NCI-H2196 treated with DMSO at 0.1 percent for 48 hours (cell line): ENCODE measurements around the gene SLC39A11.
"Not testable (repeated sequence)": the region's sequence is repeated elsewhere in the genome, so short reads cannot be mapped to it uniquely, and the experiment has no call there.

Experiments used
- DNase-seq: peaks from one replicate; lab custom pipeline; 2025; ENCODE audit not compliant: unreplicated experiment; lab: John Stamatoyannopoulos, UW

SLC39A11 gene

DNA sequence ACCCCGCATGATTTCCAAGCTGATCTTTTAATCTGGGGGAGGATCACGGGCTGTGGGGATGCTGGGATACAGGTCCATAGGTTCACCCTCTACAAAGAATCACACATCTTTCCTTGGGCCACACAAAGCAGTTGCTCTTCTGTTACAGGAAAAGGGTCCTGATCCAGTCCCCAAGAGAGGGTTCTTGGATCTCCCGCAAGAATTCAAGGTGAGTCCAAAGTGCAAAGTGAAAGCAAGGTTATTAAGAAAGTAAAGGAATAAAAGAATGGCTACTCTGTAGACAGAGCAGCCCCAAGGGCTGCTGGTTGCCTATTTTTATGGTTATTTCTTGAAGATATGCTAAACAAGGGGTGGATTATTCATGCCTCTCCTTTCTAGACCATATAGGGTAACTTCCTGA lies 453.6 kb downstream of the SLC39A11 start:
- not testable (repeated sequence) for DNase-seq

- DNase-seq = no peak
Measured at GRCh38 chr17:72635034-72635635, 457.4 kb downstream of the SLC39A11 start.

DNA sequence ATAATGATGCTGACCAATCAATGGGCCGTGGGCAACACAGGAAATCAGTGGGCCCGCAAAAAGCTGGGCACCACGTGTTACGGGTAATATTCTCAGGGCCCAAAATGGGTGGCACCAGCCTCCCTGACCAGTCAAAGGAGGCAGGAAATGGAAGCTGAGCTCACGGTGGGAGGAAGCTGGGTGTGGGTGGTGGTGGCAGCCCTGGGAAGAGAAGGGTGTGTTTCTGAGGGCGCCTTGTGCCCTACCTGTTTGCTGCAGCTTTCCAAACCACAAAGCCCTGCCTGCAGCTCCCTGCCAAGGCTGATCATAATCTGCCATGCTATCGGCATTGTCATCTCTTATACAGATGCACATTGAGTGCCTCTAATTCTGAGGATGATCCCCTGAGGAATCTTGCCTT lies 457.9 kb downstream of the SLC39A11 start:
- no peak for DNase-seq

DNA sequence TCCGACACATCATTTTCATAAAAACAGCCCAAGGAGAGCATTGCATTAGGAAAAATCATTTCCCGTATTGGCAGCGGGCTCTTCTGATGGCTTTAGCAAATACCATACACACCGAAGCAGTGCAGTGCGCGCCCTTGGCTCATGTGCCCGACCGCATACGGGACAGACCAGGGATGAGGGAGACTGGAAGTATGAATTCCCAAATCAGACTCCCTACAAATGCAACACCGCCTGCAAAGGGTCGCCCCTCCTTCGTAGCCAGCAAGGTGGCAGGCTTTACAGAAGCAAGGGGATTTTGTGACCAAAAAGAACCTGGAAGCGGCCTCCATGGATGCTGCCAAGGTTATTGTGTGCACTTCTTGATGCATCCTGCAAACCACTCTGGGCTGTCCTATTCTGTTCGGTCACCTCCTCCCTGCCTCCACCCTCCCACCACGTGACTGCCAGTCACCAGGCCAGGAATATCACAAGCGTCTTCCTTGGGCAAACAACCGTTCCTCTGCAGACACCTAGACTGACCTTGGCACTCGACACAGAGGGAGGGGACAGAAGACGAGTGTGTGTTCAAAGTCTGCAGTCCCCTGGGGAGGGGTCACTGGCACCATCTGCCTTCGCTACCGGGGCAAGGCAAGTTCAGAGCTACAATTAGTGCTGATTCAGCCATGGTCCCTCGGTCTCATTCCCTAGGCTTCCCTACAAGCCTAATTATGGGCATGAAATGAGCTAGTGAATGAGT lies 460.4 kb downstream of the SLC39A11 start:
- DNase-seq = no peak

DNA sequence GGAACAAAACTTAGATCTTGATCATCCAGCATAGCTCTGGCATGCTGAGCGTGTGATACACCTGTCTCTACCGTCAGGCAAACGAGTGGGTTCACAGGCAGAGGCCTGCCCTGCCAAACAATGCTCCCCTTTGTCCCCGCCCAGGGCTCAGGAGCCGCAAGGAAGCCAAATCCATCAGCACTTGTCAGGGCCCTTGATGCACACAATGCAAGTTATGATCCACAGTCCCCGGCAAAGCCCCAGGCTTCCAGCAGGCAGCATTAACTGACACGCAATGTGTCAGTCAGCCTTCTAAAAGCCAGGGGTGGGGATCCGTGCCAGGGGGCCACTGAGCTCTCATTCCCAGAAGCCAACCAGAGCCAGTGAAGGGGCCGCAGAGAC lies 460.9 kb downstream of the SLC39A11 start:
- DNase-seq = no peak

- DNase-seq = no peak
Measured at GRCh38 chr17:72624652-72625051, 467.8 kb downstream of the SLC39A11 start.

DNA sequence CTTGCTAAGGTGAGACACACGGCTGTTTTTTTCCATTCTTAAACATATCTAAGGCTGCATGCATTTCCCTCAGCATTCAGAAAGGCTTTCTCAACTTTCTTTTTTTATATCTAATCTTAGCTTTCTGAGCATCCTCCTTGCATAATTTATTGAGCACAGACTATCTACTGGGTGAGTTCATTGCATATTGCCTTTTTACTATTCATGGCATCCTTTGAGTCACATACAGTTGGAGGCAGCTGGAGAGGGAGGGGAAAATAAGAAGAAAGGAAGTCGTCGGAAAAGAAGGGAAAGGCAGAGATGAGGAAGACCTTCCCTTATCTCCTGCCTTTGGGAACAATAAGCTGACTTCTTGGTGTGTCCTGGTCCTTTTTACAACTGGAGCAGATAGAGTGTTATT lies 468.3 kb downstream of the SLC39A11 start:
- DNase-seq = no peak

GRCh38 chr17:72622661-72623433 lies 469.6 kb downstream of the SLC39A11 start:
- no peak for DNase-seq

GRCh38 chr17:72619976-72620650 lies 472.4 kb downstream of the SLC39A11 start:
- DNase-seq = no peak

DNA sequence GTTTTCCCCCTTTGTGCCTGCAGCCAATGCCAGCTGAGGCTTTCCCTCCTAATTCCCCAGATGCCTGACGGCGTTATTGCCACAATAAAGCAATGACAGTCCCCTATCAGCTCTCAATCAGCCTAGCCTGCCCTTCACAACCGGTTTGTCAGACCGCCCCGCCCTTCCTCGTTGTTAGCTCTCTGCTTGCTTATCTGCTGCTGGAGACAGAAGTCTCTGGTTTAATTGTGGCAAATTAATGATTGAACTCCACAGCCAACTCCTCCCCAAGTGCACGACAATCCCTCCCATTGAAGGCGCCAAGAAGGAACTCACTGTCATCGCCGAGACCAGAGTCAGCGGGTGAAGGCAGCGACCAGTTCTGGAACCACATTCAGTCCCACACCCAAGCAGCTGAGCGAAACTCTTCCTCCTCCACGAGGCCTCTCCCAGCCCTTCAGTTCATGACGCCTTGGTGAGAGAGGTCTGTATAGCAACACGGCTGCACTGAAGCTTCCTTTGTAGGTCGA lies 474.4 kb downstream of the SLC39A11 start:
- DNase-seq = no peak

DNA sequence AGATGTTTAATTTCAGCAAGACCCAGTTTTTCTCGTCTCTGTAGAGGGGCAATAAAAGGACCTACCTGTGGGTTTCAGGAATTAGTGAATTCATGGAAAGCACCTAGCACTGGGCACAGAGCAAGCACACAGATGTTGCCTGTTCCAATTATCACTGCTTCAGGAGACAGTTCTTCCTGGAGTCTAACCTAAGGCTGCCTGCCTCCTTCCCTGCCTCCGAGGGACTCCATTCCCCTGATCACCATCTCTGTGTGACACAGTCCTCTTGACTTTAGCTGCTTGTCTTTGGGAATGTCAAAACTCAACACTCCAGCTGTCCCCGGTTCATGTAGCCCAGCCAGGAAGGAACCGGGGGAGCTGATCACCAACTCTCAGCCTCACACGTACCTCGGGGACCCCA lies 474.9 kb downstream of the SLC39A11 start:
- no peak for DNase-seq

GRCh38 chr17:72616447-72616846 lies 476.0 kb downstream of the SLC39A11 start:
- no peak for DNase-seq

DNA sequence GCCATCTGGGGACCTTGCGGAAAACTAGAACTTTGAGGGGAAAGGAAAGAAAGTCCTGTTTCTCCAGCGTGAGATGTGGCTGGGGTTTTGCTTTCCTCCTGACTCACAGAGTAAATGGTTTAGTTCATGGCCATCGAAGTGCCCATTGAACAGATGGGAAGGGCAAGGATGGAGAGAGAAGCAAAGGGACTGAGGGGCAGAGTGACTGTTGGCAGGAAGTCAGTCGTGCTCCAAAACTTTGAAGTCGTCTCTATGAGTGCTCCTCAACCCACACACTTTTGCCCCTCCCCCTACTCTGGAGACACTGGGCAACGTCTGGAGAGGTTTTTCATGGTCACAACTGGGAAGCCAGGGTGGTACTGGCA lies 476.9 kb downstream of the SLC39A11 start:
- DNase-seq = no peak

DNA sequence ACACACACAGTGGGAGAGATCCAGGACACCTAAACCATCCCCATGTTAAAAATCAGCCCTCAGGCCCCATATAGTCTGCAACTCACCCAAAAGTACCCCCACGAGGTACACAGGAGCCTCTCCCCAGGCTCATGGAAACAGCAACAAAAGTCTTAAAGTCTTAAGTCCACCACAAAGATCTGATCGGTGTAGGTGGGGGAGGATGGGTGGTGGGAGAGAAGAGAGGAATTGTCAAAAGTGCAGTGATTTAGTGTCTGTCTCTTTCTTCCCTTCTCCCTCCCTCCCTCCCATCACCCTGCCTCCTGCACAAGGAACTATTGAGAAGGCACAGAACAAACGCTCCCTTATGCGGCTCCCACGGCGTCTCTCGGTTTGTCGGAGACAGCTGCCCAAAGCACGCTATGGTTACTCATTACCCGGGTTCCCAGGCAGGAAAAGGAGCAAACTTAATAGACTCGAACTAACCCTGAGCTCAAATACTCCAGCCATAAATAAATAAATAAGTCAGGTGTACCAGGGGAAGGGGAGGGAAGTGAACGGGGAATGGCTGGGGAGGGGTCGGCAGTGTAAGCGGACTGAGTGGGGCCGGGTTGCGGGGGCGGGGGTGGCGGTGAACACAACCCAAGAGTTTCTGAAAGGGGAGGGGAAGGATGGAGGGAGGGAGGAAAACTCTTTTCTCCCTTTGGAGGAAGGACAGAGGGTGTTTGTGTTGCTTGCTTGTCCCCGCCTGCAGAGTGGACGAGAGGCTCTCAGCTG lies 477.4 kb downstream of the SLC39A11 start:
- no peak for DNase-seq

- no peak for DNase-seq
Measured at GRCh38 chr17:72614476-72614870, 478.0 kb downstream of the SLC39A11 start.

DNA sequence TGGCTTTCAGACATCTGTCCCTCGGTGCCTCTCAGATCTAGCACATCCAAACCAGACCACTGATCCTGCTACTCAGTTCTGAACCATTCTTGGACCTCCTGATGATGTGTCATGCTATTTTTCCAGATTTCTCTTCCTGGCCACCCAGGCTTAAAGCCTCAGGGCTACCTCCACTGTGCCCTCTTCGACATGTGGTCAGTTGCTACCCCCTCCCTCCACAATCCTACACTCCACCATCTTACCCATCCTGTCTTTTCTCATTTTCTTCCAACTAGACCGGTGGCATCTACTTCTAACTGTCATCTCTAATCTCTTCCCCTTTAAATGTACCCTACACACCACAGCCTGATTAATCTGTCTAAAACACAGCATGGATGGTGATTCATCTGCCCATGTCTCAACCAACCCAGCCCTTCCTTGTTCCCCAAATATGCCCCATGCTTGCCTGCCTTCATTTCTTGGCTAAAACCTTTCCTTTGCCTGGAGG lies 478.6 kb downstream of the SLC39A11 start:
- DNase-seq = no peak

DNA sequence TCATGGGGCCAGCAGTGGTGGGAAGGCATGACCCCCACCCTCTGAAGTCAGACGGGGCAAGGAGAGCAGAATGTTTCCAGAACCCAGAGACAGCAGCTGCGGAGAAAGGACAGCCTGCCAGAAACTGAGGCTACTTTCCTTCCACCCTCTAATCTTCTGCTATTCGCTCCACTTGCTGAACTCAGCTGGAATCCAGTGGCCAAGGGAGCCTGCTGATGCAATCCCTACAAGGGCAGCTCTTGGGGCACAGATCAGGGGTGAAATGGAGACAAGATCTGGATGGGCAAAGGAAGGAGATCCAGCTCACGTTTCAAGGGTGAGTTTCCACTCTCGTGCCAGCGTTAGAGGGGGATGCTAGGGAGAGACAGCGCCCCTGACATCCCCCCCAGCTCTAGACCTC lies 479.1 kb downstream of the SLC39A11 start:
- DNase-seq = no peak

DNA sequence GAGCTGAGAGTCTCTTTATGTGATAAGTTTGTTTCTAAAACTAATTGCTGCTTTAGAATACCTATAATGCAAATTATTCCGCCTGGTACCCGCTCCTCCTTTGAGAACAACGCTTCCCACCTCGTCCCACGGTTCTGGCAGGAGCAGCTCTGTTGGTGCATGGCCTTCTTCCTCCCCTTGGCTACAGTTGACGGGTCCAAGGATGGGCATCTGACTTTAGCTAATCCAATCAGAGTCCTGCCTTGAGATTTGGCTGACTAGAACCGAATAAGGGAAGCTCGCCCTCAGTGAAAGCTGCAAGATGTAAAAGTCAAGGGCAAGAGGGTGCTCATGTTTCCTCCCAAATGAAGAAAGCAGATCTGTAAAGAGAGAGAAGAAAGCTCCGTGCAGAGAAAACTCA lies 481.3 kb downstream of the SLC39A11 start:
- DNase-seq = no peak

GRCh38 chr17:72609501-72609900 lies 483.0 kb downstream of the SLC39A11 start:
- no peak for DNase-seq

GRCh38 chr17:72608436-72608835 lies 484.1 kb downstream of the SLC39A11 start:
- no peak for DNase-seq

GRCh38 chr17:72606656-72607055 lies 485.8 kb downstream of the SLC39A11 start:
- DNase-seq = no peak
